H9 (cell line): Measurements from ENCODE around the gene CXCL12. TPM values are rescaled to one million over a fixed set of nuclear protein-coding genes. Genes with fewer than 3 reads are reported as not detected.

Source experiments
- DNase-seq: peaks from one replicate; pipeline ENCODE4 v3.0.0-alpha.2; 2017
- H2AFZ ChIP-seq: one replicate; pipeline ENCODE4 v1.6.1; 2013; ENCODE audit warnings: mild to moderate bottlenecking, low read length, control low read depth, moderate library complexity
- H2AK5ac ChIP-seq: 2 replicates; pipeline ENCODE4 v1.6.1; 2013; ENCODE audit warnings: low read length, control low read depth, mixed read lengths; ENCODE audit not compliant: insufficient read length
- H2BK120ac ChIP-seq: one replicate; pipeline ENCODE4 v1.6.1; 2013; ENCODE audit warnings: low read depth, mild to moderate bottlenecking, low read length, control low read depth, inconsistent platforms; ENCODE audit not compliant: poor library complexity, severe bottlenecking
- H2BK12ac ChIP-seq: 2 replicates; pipeline ENCODE4 v1.6.1; 2013; ENCODE audit warnings: low read length, control low read depth, mixed read lengths, low read depth; ENCODE audit not compliant: insufficient read length
- H2BK15ac ChIP-seq: 2 replicates; pipeline ENCODE4 v1.6.1; 2013; ENCODE audit warnings: low read depth, low read length, control low read depth
- H2BK20ac ChIP-seq: one replicate; pipeline ENCODE4 v1.6.1; 2013; ENCODE audit warnings: low read depth, mild to moderate bottlenecking, low read length, control low read depth, inconsistent platforms; ENCODE audit not compliant: poor library complexity, severe bottlenecking
- H2BK5ac ChIP-seq: 2 replicates; pipeline ENCODE4 v1.6.1; 2013; ENCODE audit warnings: low read length, control low read depth, mixed read lengths; ENCODE audit not compliant: insufficient read length
- H3K14ac ChIP-seq: 2 replicates; pipeline ENCODE4 v1.6.1; 2013; ENCODE audit warnings: low read length, control low read depth; ENCODE audit not compliant: insufficient read depth
- H3K18ac ChIP-seq: 2 replicates; pipeline ENCODE4 v1.6.1; 2013; ENCODE audit warnings: low read depth, mild to moderate bottlenecking, mixed read lengths, low read length, control low read depth; ENCODE audit not compliant: insufficient read length
- H3K23ac ChIP-seq: 2 replicates; pipeline ENCODE4 v1.6.1; 2013; ENCODE audit warnings: low read length, control low read depth, mixed read lengths, low read depth; ENCODE audit not compliant: insufficient read length
- H3K23me2 ChIP-seq: 2 replicates; pipeline ENCODE4 v1.6.1; 2013; ENCODE audit warnings: low read depth, mild to moderate bottlenecking, mixed read lengths, low read length, control low read depth; ENCODE audit not compliant: insufficient read length, poor library complexity, severe bottlenecking
- H3K27ac ChIP-seq: 2 replicates; pipeline ENCODE4 v1.5.1; 2013; ENCODE audit warnings: low read length, control low read depth, mixed read lengths, low read depth; ENCODE audit not compliant: insufficient read length
- H3K27me3 ChIP-seq: 2 replicates; pipeline ENCODE4 v1.6.1; 2013; ENCODE audit warnings: low read length, control low read depth, inconsistent platforms; ENCODE audit not compliant: insufficient read depth
- H3K4ac ChIP-seq: 2 replicates; pipeline ENCODE4 v1.6.1; 2013; ENCODE audit warnings: low read depth, mild to moderate bottlenecking, control low read depth, inconsistent platforms, low read length, moderate library complexity
- H3K4me1 ChIP-seq: 2 replicates; pipeline ENCODE4 v1.6.1; 2013; ENCODE audit warnings: low read length, control low read depth, inconsistent platforms; ENCODE audit not compliant: insufficient read depth
- H3K4me2 ChIP-seq: 2 replicates; pipeline ENCODE4 v1.6.1; 2013; ENCODE audit warnings: low read length, control low read depth, mixed read lengths; ENCODE audit not compliant: insufficient read length, insufficient read depth
- H3K56ac ChIP-seq: 2 replicates; pipeline ENCODE4 v1.6.1; 2013; ENCODE audit warnings: low read depth, mild to moderate bottlenecking, mixed read lengths, low read length, control low read depth; ENCODE audit not compliant: insufficient read length
- H3K79me1 ChIP-seq: 2 replicates; pipeline ENCODE4 v1.6.1; 2013; ENCODE audit warnings: low read depth, mild to moderate bottlenecking, moderate library complexity, low read length, control low read depth, inconsistent platforms; ENCODE audit not compliant: insufficient read depth, poor library complexity, severe bottlenecking
- H3K79me2 ChIP-seq: 2 replicates; pipeline ENCODE4 v1.6.1; 2013; ENCODE audit warnings: low read length, control low read depth, inconsistent platforms; ENCODE audit not compliant: insufficient read depth
- H3K9ac ChIP-seq: 2 replicates; pipeline ENCODE4 v1.6.1; 2013; ENCODE audit warnings: low read length, control low read depth, mixed read lengths; ENCODE audit not compliant: insufficient read length; ENCODE audit errors: extremely low read depth
- H3K9me3 ChIP-seq: one replicate; pipeline ENCODE4 v1.6.1; 2013; ENCODE audit warnings: low read depth, low read length, inconsistent platforms; ENCODE audit not compliant: control insufficient read depth
- H3T11ph ChIP-seq: one replicate; pipeline ENCODE4 v1.6.1; 2013; ENCODE audit warnings: mild to moderate bottlenecking, low read length, control low read depth, inconsistent platforms
- H4K20me1 ChIP-seq: one replicate; pipeline ENCODE4 v1.6.1; 2013; ENCODE audit not compliant: control insufficient read depth, insufficient read length, insufficient read depth
- H4K5ac ChIP-seq: 2 replicates; pipeline ENCODE4 v1.6.1; 2013; ENCODE audit warnings: low read depth, mild to moderate bottlenecking, mixed read lengths, low read length, control low read depth; ENCODE audit not compliant: insufficient read length
- H4K8ac ChIP-seq: replicated peaks from 2 replicates; pipeline ENCODE4 v1.6.1; 2013; ENCODE audit warnings: low read length, control low read depth, mixed read lengths, low read depth; ENCODE audit not compliant: insufficient read length
- H4K91ac ChIP-seq: 2 replicates; pipeline ENCODE4 v1.6.1; 2013; ENCODE audit warnings: low read depth, mild to moderate bottlenecking, moderate library complexity, mixed read lengths, low read length, control low read depth; ENCODE audit not compliant: insufficient read length
- H3K27ac Mint-ChIP-seq, 3 experiments: 2 replicates in 2 of 3; 3 replicates in 1 of 3; pipeline ENCODE4 v1.8.0; 2020 to 2021; ENCODE audit warnings: mixed read lengths in 3 of 3, mild to moderate bottlenecking in 1 of 3, moderate library complexity in 1 of 3
- H3K27me3 Mint-ChIP-seq: 2 replicates; pipeline ENCODE4 v1.8.0; 2021; ENCODE audit warnings: low read depth, mild to moderate bottlenecking, moderate library complexity, mixed read lengths
- H3K36me3 Mint-ChIP-seq, 3 experiments: 2 replicates in 2 of 3; 3 replicates in 1 of 3; pipeline ENCODE4 v1.8.0; 2020 to 2021; ENCODE audit warnings: low read depth in 3 of 3, mixed read lengths in 3 of 3; ENCODE audit not compliant: insufficient read depth in 1 of 3
- H3K4me1 Mint-ChIP-seq, 2 experiments: 2 replicates each; pipeline ENCODE4 v1.8.0; 2020; ENCODE audit warnings: mixed read lengths in 2 of 2
- H3K4me3 Mint-ChIP-seq, 2 experiments: 2 replicates in 1 of 2; 3 replicates in 1 of 2; pipeline ENCODE4 v1.8.0; 2020 to 2021; ENCODE audit warnings: mild to moderate bottlenecking in 2 of 2, mixed read lengths in 2 of 2, moderate library complexity in 1 of 2
- H3K9me3 Mint-ChIP-seq, 2 experiments: 2 replicates in 1 of 2; 3 replicates in 1 of 2; pipeline ENCODE4 v1.8.0; 2020; ENCODE audit warnings: mild to moderate bottlenecking in 2 of 2, mixed read lengths in 2 of 2, moderate library complexity in 1 of 2
- CTCF ChIP-seq: fragments of 200-600 bp; sonication (generic); conservative IDR thresholded peaks from 3 replicates; pipeline ENCODE4 v1.8.0; 2021; ENCODE audit warnings: antibody characterized with exemption, mild to moderate bottlenecking
- WGBS: extraction: QIAGEN DNeasy Blood & Tissue Kit; methylation state at CpG from one replicate; pipeline ENCODE4 v1.1.7; 2013; ENCODE audit warnings: missing lambda C conversion rate, low lambda C conversion rate, mixed read lengths; ENCODE audit not compliant: insufficient read length; ENCODE audit errors: extremely low coverage; 5-methylcytosine and 5-hydroxymethylcytosine counted together
- total RNA-seq: library from RNA; stranded (reverse); gene quantifications from 2 replicates; pipeline ENCODE4 v1.2.1, GENCODE V29; 2021

The CXCL12 gene
- total RNA-seq, 1 experiment from 2014 or later: 28.3 TPM

- Histone ChIP-seq H3K4me1 (peaks cover 5% of the 10 kb centered on the region; the same call in 1 of the 2 replicates), H2AK5ac (no peak overlapping the region), H3K23ac (no peak overlapping the region), H2BK5ac (no peak overlapping the region), H3K56ac (no peak overlapping the region), H3K79me2 (no peaks in the 10 kb centered on the region), H2BK15ac (no peak overlapping the region), H4K91ac (no peak overlapping the region), H3K18ac (no peak overlapping the region), H2AFZ (no peak overlapping the region), H3K23me2 (no peaks in the 10 kb centered on the region), H3K27ac (no peak overlapping the region), H2BK12ac (no peak overlapping the region), H3T11ph (no peak overlapping the region), H3K9ac (no peak overlapping the region), H3K27me3 (no peaks in the 10 kb centered on the region), H2BK20ac (no peak overlapping the region), H4K5ac (no peak overlapping the region), H3K4ac (no peak overlapping the region), H4K20me1 (no peaks in the 10 kb centered on the region), H2BK120ac (no peak overlapping the region), H3K4me2 (no peak overlapping the region), H3K9me3 (no peaks in the 10 kb centered on the region), H4K8ac (no peak overlapping the region), H3K14ac (no peak overlapping the region), H3K79me1 (no peaks in the 10 kb centered on the region)
- no CpG with 5 or more reads among the region's 2 CpGs for WGBS
- TF ChIP-seq CTCF: no peak
- no peak overlapping the region for H3K4me3 Mint-ChIP-seq
- H3K27ac Mint-ChIP-seq: no peak overlapping the region
- no peak for DNase-seq
- H3K4me1 Mint-ChIP-seq: peaks cover 39 to 46% of the 10 kb centered on the region in 2 experiments
- H3K27me3 Mint-ChIP-seq: peaks cover 35% of the 10 kb centered on the region
- peaks cover 0 to 3% of the 10 kb centered on the region in 2 experiments; a peak in 2 of 5 replicates for H3K9me3 Mint-ChIP-seq
- peaks cover 0 to 15% (median 13%) of the 10 kb centered on the region in 3 experiments; a peak in 6 of 7 replicates for H3K36me3 Mint-ChIP-seq
These were observed 21.2 kb downstream of the CXCL12 start for GRCh38 chr10:44363716-44364115.
